Measurements from ENCODE around the gene UBE2S. TPM values are rescaled to one million over a fixed set of nuclear protein-coding genes. Genes with fewer than 3 reads are reported as not detected.

The UBE2S gene
- total and polyA plus RNA-seq, 4 donors = 11.3 to 25.6 (median 20.0) TPM

- TF ChIP-seq CTCF (IDR thresholded peaks at IDR 0.05; ENCODE audit: control extremely low read depth, extremely low read depth) = no peak
- H3K27me3 ChIP-seq (ENCODE audit: control insufficient read depth in 3 of 3, insufficient read depth in 3 of 3, low read length in 2 of 3) = peaks cover 0 to 45% (median 26%) of the 10 kb centered on the region in 3 donors
- no peak overlapping the region for H3K9ac ChIP-seq (ENCODE audit: insufficient read depth in 1 of 2, low read length in 2 of 2)
- H3K4me3 ChIP-seq = no peak overlapping the region
- H3K9me3 ChIP-seq (ENCODE audit: control insufficient read depth in 4 of 4, insufficient read depth in 3 of 4, low read length in 3 of 4) = peaks cover 0 to 3% (median 0%) of the 10 kb centered on the region in 4 donors
- H3K4me1 ChIP-seq (ENCODE audit: control insufficient read depth in 5 of 5, insufficient read depth in 5 of 5, low read length in 5 of 5) = peaks cover 0 to 18% (median 3%) of the 10 kb centered on the region in 5 donors
- H3K27ac ChIP-seq (ENCODE audit: low read depth in 1 of 2, low read length in 1 of 2) = no peak overlapping the region
- DNase-seq = no peak
- no peak for ATAC-seq (ENCODE audit: insufficient read depth, low FRiP score)
- H3K36me3 ChIP-seq (ENCODE audit: control insufficient read depth in 4 of 4, insufficient read depth in 4 of 4, low read length in 4 of 4) = no peaks in the 10 kb centered on the region
- 55 to 69% methylated on average over 25 of the region's 25 CpGs for WGBS, 2 donors
These were observed 54.9 kb downstream of the UBE2S start for GRCh38 chr19:55352549-55353145.

- WGBS, 2 donors = 42 to 54% methylated on average over 6 of the region's 6 CpGs
These were observed 55.5 kb downstream of the UBE2S start for GRCh38 chr19:55352040-55352439.

GRCh38 chr19:55350620-55351315 lies 56.8 kb downstream of the UBE2S start:
- Histone ChIP-seq H3K9ac (ENCODE audit: insufficient read depth in 1 of 2, low read length in 2 of 2) (no peak overlapping the region), H3K36me3 (ENCODE audit: control insufficient read depth in 4 of 4, insufficient read depth in 4 of 4, low read length in 4 of 4) (peaks cover 0 to 10% (median 0%) of the 10 kb centered on the region in 4 donors), H3K9me3 (ENCODE audit: control insufficient read depth in 4 of 4, insufficient read depth in 3 of 4, low read length in 3 of 4) (peaks cover 0 to 3% (median 0%) of the 10 kb centered on the region in 4 donors), H3K27ac (ENCODE audit: low read depth in 1 of 2, low read length in 1 of 2) (no peak overlapping the region), H3K27me3 (ENCODE audit: control insufficient read depth in 3 of 3, insufficient read depth in 3 of 3, low read length in 2 of 3) (peaks cover 0 to 32% (median 26%) of the 10 kb centered on the region in 3 donors), H3K4me3 (no peak overlapping the region), H3K4me1 (ENCODE audit: control insufficient read depth in 5 of 5, insufficient read depth in 5 of 5, low read length in 5 of 5) (peaks cover 0 to 18% (median 3%) of the 10 kb centered on the region in 5 donors)
- no peak for DNase-seq
- no peak for TF ChIP-seq CTCF (IDR thresholded peaks at IDR 0.05; ENCODE audit: control extremely low read depth, extremely low read depth)
- ATAC-seq (ENCODE audit: insufficient read depth, low FRiP score) = no peak
- 58 to 60% methylated on average over 11 of the region's 11 CpGs for WGBS, 2 donors

More at GRCh38 chr19:55352040-55352439, 55.5 kb downstream of the UBE2S start:
- H3K36me3 ChIP-seq (ENCODE audit: control insufficient read depth in 4 of 4, insufficient read depth in 4 of 4, low read length in 4 of 4) = peaks cover 0 to 3% (median 0%) of the 10 kb centered on the region in 4 donors
- peaks cover 0 to 18% (median 3%) of the 10 kb centered on the region in 5 donors for H3K4me1 ChIP-seq (ENCODE audit: control insufficient read depth in 5 of 5, insufficient read depth in 5 of 5, low read length in 5 of 5)
- no peak overlapping the region for H3K4me3 ChIP-seq
- ATAC-seq (ENCODE audit: insufficient read depth, low FRiP score) (no peak), DNase-seq (no peak)
- H3K27me3 ChIP-seq (ENCODE audit: control insufficient read depth in 3 of 3, insufficient read depth in 3 of 3, low read length in 2 of 3) = peaks cover 0 to 45% (median 26%) of the 10 kb centered on the region in 3 donors
- no peak overlapping the region for H3K9ac ChIP-seq (ENCODE audit: insufficient read depth in 1 of 2, low read length in 2 of 2)
- no peak for TF ChIP-seq CTCF (IDR thresholded peaks at IDR 0.05; ENCODE audit: control extremely low read depth, extremely low read depth)
- peaks cover 0 to 3% (median 0%) of the 10 kb centered on the region in 4 donors for H3K9me3 ChIP-seq (ENCODE audit: control insufficient read depth in 4 of 4, insufficient read depth in 3 of 4, low read length in 3 of 4)
- H3K27ac ChIP-seq (ENCODE audit: low read depth in 1 of 2, low read length in 1 of 2) = no peak overlapping the region

Other genes starting within 250 kb of the UBE2S start
Only the 30 nearest of the 32 such genes appear.
- under 1 TPM; 0.06 to 0.40 TPM for gene SYT5, start 227.5 kb downstream of the UBE2S start, total RNA-seq
- gene SYT5, start 227.5 kb downstream of the UBE2S start, polyA plus RNA-seq = under 1 TPM in 1 of 2 donors, not detected in 1; 0.33 TPM
- gene PTPRH, start 198.3 kb downstream of the UBE2S start, total RNA-seq = 1 to 10 TPM in 1 of 2 donors, under 1 TPM in 1; 0.37 to 1.3 TPM
- gene PTPRH, start 198.3 kb downstream of the UBE2S start, polyA plus RNA-seq = under 1 TPM; 0.22 to 0.65 TPM
- 1 to 10 TPM; 1.8 to 4.7 TPM for gene TMEM86B, start 179.0 kb downstream of the UBE2S start, total RNA-seq
- 1 to 10 TPM; 3.9 to 5.3 TPM for gene TMEM86B, start 179.0 kb downstream of the UBE2S start, polyA plus RNA-seq
- gene PPP6R1, start 148.8 kb downstream of the UBE2S start, total RNA-seq = 10 to 100 TPM; 37.3 to 86.3 TPM
- 10 to 100 TPM; 37.8 to 58.4 TPM for gene PPP6R1, start 148.8 kb downstream of the UBE2S start, polyA plus RNA-seq
- gene HSPBP1, start 127.7 kb downstream of the UBE2S start, total RNA-seq = 10 to 100 TPM; 19.3 to 53.1 TPM
- 10 to 100 TPM; 50.2 to 62.2 TPM for gene HSPBP1, start 127.7 kb downstream of the UBE2S start, polyA plus RNA-seq
- 1 to 10 TPM; 2.1 to 6.4 TPM for gene BRSK1, start 123.8 kb downstream of the UBE2S start, total RNA-seq
- under 1 TPM; 0.53 to 0.94 TPM for gene BRSK1, start 123.8 kb downstream of the UBE2S start, polyA plus RNA-seq
- gene TMEM150B, start 82.4 kb downstream of the UBE2S start, total RNA-seq = 10 to 100 TPM in 1 of 2 donors, 1 to 10 TPM in 1; 2.3 to 20.6 TPM
- gene TMEM150B, start 82.4 kb downstream of the UBE2S start, polyA plus RNA-seq = 10 to 100 TPM; 13.4 to 23.0 TPM
- gene KMT5C, start 67.9 kb downstream of the UBE2S start, total RNA-seq = 10 to 100 TPM; 14.1 to 16.5 TPM
- gene KMT5C, start 67.9 kb downstream of the UBE2S start, polyA plus RNA-seq = 10 to 100 TPM in 1 of 2 donors, 1 to 10 TPM in 1; 6.7 to 10.9 TPM
- gene COX6B2, start 53.1 kb downstream of the UBE2S start, total RNA-seq = 1 to 10 TPM in 1 of 2 donors, not detected in 1; 1.4 TPM
- gene COX6B2, start 53.1 kb downstream of the UBE2S start, polyA plus RNA-seq = under 1 TPM; 0.16 to 0.50 TPM
- under 1 TPM in 1 of 2 donors, not detected in 1; 0.09 TPM for gene GARIN5B, start 44.5 kb downstream of the UBE2S start, total RNA-seq
- gene GARIN5B, start 44.5 kb downstream of the UBE2S start, polyA plus RNA-seq = not detected
- under 1 TPM in 1 of 2 donors, not detected in 1; 0.74 TPM for gene IL11, start 37.3 kb downstream of the UBE2S start, total RNA-seq
- under 1 TPM; 0.26 to 0.41 TPM for gene IL11, start 37.3 kb downstream of the UBE2S start, polyA plus RNA-seq
- 100 to 1,000 TPM in 1 of 2 donors, 10 to 100 TPM in 1; 14.3 to 106 TPM for gene TMEM190, start 31.0 kb downstream of the UBE2S start, total RNA-seq
- gene TMEM190, start 31.0 kb downstream of the UBE2S start, polyA plus RNA-seq = 10 to 100 TPM; 56.2 to 68.8 TPM
- 10 to 100 TPM in 1 of 2 donors, under 1 TPM in 1; 0.43 to 31.0 TPM for gene TMEM238, start 23.5 kb downstream of the UBE2S start, total RNA-seq
- under 1 TPM; 0.76 to 0.89 TPM for gene TMEM238, start 23.5 kb downstream of the UBE2S start, polyA plus RNA-seq
- gene RPL28, start 21.9 kb downstream of the UBE2S start, total RNA-seq = 1,000 to 10,000 TPM in 1 of 2 donors, 100 to 1,000 TPM in 1; 272 to 1,742 TPM
- 1,000 to 10,000 TPM; 1,460 to 3,086 TPM for gene RPL28, start 21.9 kb downstream of the UBE2S start, polyA plus RNA-seq
- gene SHISA7, start 35.5 kb upstream of the UBE2S start, total RNA-seq = under 1 TPM; 0.03 to 0.14 TPM
- not detected for gene SHISA7, start 35.5 kb upstream of the UBE2S start, polyA plus RNA-seq
- gene ISOC2, start 53.9 kb upstream of the UBE2S start, total RNA-seq = 10 to 100 TPM; 34.9 to 63.2 TPM
- 10 to 100 TPM; 68.6 to 85.0 TPM for gene ISOC2, start 53.9 kb upstream of the UBE2S start, polyA plus RNA-seq
- not detected for gene C19orf85, start 57.0 kb upstream of the UBE2S start, total RNA-seq
- gene C19orf85, start 57.0 kb upstream of the UBE2S start, polyA plus RNA-seq = not detected
- 10 to 100 TPM in 1 of 2 donors, 1 to 10 TPM in 1; 2.0 to 12.3 TPM for gene ZNF628, start 68.8 kb upstream of the UBE2S start, total RNA-seq
- gene ZNF628, start 68.8 kb upstream of the UBE2S start, polyA plus RNA-seq = 1 to 10 TPM; 7.5 to 8.0 TPM
- 10 to 100 TPM; 17.7 to 43.9 TPM for gene NAT14, start 77.4 kb upstream of the UBE2S start, total RNA-seq
- 10 to 100 TPM; 22.6 to 46.2 TPM for gene NAT14, start 77.4 kb upstream of the UBE2S start, polyA plus RNA-seq
- gene SSC5D, start 80.6 kb upstream of the UBE2S start, total RNA-seq = 1 to 10 TPM; 6.8 to 8.4 TPM
- gene SSC5D, start 80.6 kb upstream of the UBE2S start, polyA plus RNA-seq = 1 to 10 TPM in 1 of 2 donors, under 1 TPM in 1; 0.66 to 2.1 TPM
- gene SBK2, start 129.3 kb upstream of the UBE2S start, total RNA-seq = under 1 TPM in 1 of 2 donors, not detected in 1; 0.31 TPM
- gene SBK2, start 129.3 kb upstream of the UBE2S start, polyA plus RNA-seq = not detected
- 1 to 10 TPM in 1 of 2 donors, not detected in 1; 1.2 TPM for gene SBK3, start 137.8 kb upstream of the UBE2S start, total RNA-seq
- gene SBK3, start 137.8 kb upstream of the UBE2S start, polyA plus RNA-seq = under 1 TPM in 1 of 2 donors, not detected in 1; 0.81 TPM
- 10 to 100 TPM in 1 of 2 donors, 1 to 10 TPM in 1; 4.3 to 20.8 TPM for gene ZNF579, start 173.1 kb upstream of the UBE2S start, total RNA-seq
- 10 to 100 TPM in 1 of 2 donors, 1 to 10 TPM in 1; 6.5 to 13.6 TPM for gene ZNF579, start 173.1 kb upstream of the UBE2S start, polyA plus RNA-seq
- 10 to 100 TPM in 1 of 2 donors, 1 to 10 TPM in 1; 5.6 to 17.6 TPM for gene FIZ1, start 191.7 kb upstream of the UBE2S start, total RNA-seq
- gene FIZ1, start 191.7 kb upstream of the UBE2S start, polyA plus RNA-seq = 10 to 100 TPM in 1 of 2 donors, 1 to 10 TPM in 1; 7.5 to 12.3 TPM
- 10 to 100 TPM; 12.6 to 26.3 TPM for gene ZNF524, start 192.5 kb upstream of the UBE2S start, total RNA-seq
- gene ZNF524, start 192.5 kb upstream of the UBE2S start, polyA plus RNA-seq = 10 to 100 TPM; 30.1 to 62.5 TPM
- gene ZNF865, start 197.9 kb upstream of the UBE2S start, total RNA-seq = 10 to 100 TPM in 1 of 2 donors, 1 to 10 TPM in 1; 5.1 to 19.3 TPM
- gene ZNF865, start 197.9 kb upstream of the UBE2S start, polyA plus RNA-seq = 10 to 100 TPM in 1 of 2 donors, 1 to 10 TPM in 1; 8.4 to 11.7 TPM
- 1 to 10 TPM; 6.3 to 9.4 TPM for gene ZNF784, start 216.8 kb upstream of the UBE2S start, total RNA-seq
- gene ZNF784, start 216.8 kb upstream of the UBE2S start, polyA plus RNA-seq = 1 to 10 TPM; 6.5 to 7.2 TPM
- 10 to 100 TPM; 11.1 to 41.3 TPM for gene ZNF580, start 233.2 kb upstream of the UBE2S start, total RNA-seq
- 10 to 100 TPM; 22.3 to 39.3 TPM for gene ZNF580, start 233.2 kb upstream of the UBE2S start, polyA plus RNA-seq
- gene ZNF581, start 235.9 kb upstream of the UBE2S start, total RNA-seq = 10 to 100 TPM; 15.7 to 18.1 TPM
- 10 to 100 TPM; 15.0 to 15.5 TPM for gene ZNF581, start 235.9 kb upstream of the UBE2S start, polyA plus RNA-seq
- 10 to 100 TPM; 11.9 to 16.8 TPM for gene CCDC106, start 240.4 kb upstream of the UBE2S start, total RNA-seq
- gene CCDC106, start 240.4 kb upstream of the UBE2S start, polyA plus RNA-seq = 10 to 100 TPM in 1 of 2 donors, 1 to 10 TPM in 1; 8.3 to 25.9 TPM